HepG2 (cell line): ENCODE data around the gene CXADR. TPM values are rescaled to one million over a fixed set of nuclear protein-coding genes. Genes with fewer than 3 reads are reported as not detected.

Experiments
- AHDC1 ChIP-seq: sonication (generic); formaldehyde crosslinking; IDR thresholded peaks from 2 replicates; pipeline ENCODE4 v1.5.1; 2020; ENCODE audit warnings: mild to moderate bottlenecking, missing genetic modification reagents, borderline replicate concordance
- ATF4 ChIP-seq, 2 experiments: fragments of 450-650 bp in 1 of 2; sonication (generic) in 1 of 2; formaldehyde crosslinking; IDR thresholded peaks; 2 replicates each; pipeline versions ENCODE4 v1.5.0 to v1.8.0; 2020 to 2022; ENCODE audit warnings: mild to moderate bottlenecking in 1 of 2, missing genetic modification reagents in 1 of 2
- CEBPG ChIP-seq: IDR thresholded peaks from 2 replicates; pipeline ENCODE4 v1.6.1; 2016
- GATAD2A ChIP-seq: IDR thresholded peaks from 2 replicates; pipeline ENCODE4 v1.6.1; 2016
- HMG20A ChIP-seq: IDR thresholded peaks from 2 replicates; pipeline ENCODE4 v1.6.1; 2016; ENCODE audit warnings: borderline replicate concordance
- HNF4A ChIP-seq: sonication (generic); formaldehyde crosslinking; IDR thresholded peaks from 2 replicates; pipeline ENCODE4 v1.4.0; 2020; ENCODE audit warnings: missing genetic modification reagents
- HNF4G ChIP-seq, 2 experiments: sonication (generic) in 1 of 2; formaldehyde crosslinking in 1 of 2; IDR thresholded peaks; 2 replicates each; pipeline versions ENCODE4 v1.4.0 to v1.6.1; 2011 to 2020; ENCODE audit warnings: borderline replicate concordance in 2 of 2, low read depth in 2 of 2, mild to moderate bottlenecking in 2 of 2, low read length in 1 of 2, missing genetic modification reagents in 1 of 2, moderate library complexity in 1 of 2
- HNRNPK ChIP-seq: fragments of 200-400 bp; formaldehyde crosslinking; IDR thresholded peaks from 2 replicates; pipeline ENCODE4 v1.6.1; 2018; ENCODE audit warnings: low read length, low read depth, moderate library complexity, mild to moderate bottlenecking; ENCODE audit not compliant: poor library complexity, severe bottlenecking
- ISX ChIP-seq: sonication (generic); formaldehyde crosslinking; conservative IDR thresholded peaks from 2 replicates; pipeline ENCODE4 v1.5.0; 2020; ENCODE audit warnings: missing genetic modification reagents
- KDM6A ChIP-seq: IDR thresholded peaks from 2 replicates; pipeline ENCODE4 v1.6.1; 2016; ENCODE audit warnings: low read depth
- RARA ChIP-seq: IDR thresholded peaks from 2 replicates; pipeline ENCODE4 v1.6.1; 2016; ENCODE audit warnings: missing genetic modification reagents, missing compliant biosample characterization
- RFX1 ChIP-seq: fragments of 450-650 bp; IDR thresholded peaks from 2 replicates; pipeline ENCODE4 v1.6.1; 2017
- SOX13 ChIP-seq, 3 experiments: fragments of 450-650 bp in 1 of 3; sonication (generic) in 1 of 3; formaldehyde crosslinking in 1 of 3; IDR thresholded peaks in 2 of 3; conservative IDR thresholded peaks in 1 of 3; 2 replicates each; pipeline versions ENCODE4 v1.5.0 to v1.6.1; 2016 to 2020; ENCODE audit warnings: antibody characterized with exemption in 1 of 3, mild to moderate bottlenecking in 1 of 3, missing compliant biosample characterization in 1 of 3, missing genetic modification reagents in 1 of 3, moderate library complexity in 1 of 3
- ZBTB7A ChIP-seq: sonication (generic); formaldehyde crosslinking; IDR thresholded peaks from 2 replicates; pipeline ENCODE4 v1.8.0; 2022; ENCODE audit warnings: mild to moderate bottlenecking, missing genetic modification reagents
- ZFP37 ChIP-seq: sonication (generic); formaldehyde crosslinking; IDR thresholded peaks from 2 replicates; pipeline ENCODE4 v1.4.0; 2020; ENCODE audit warnings: missing genetic modification reagents, borderline replicate concordance
- ZMYM3 ChIP-seq: sonication (generic); formaldehyde crosslinking; IDR thresholded peaks from 2 replicates; pipeline ENCODE4 v1.5.1; 2020; ENCODE audit warnings: mild to moderate bottlenecking, missing genetic modification reagents
- ZNF34 ChIP-seq: sonication (generic); formaldehyde crosslinking; IDR thresholded peaks from 2 replicates; pipeline ENCODE4 v1.4.0; 2020; ENCODE audit warnings: mild to moderate bottlenecking, missing genetic modification reagents, borderline replicate concordance
- ZNF576 ChIP-seq: sonication (generic); formaldehyde crosslinking; IDR thresholded peaks from 2 replicates; pipeline ENCODE4 v1.4.0; 2020; ENCODE audit warnings: mild to moderate bottlenecking, missing genetic modification reagents
- ZNF589 ChIP-seq: sonication (generic); formaldehyde crosslinking; conservative IDR thresholded peaks from 2 replicates; pipeline ENCODE4 v1.8.0; 2022; ENCODE audit warnings: mild to moderate bottlenecking, moderate library complexity, missing genetic modification reagents
- ZNF713 ChIP-seq: sonication (generic); formaldehyde crosslinking; IDR thresholded peaks from 2 replicates; pipeline ENCODE4 v1.4.0; 2020; ENCODE audit warnings: mild to moderate bottlenecking, missing genetic modification reagents
- ZNF770 ChIP-seq: sonication (generic); formaldehyde crosslinking; IDR thresholded peaks from 2 replicates; pipeline ENCODE4 v1.5.0; 2020; ENCODE audit warnings: mild to moderate bottlenecking, missing genetic modification reagents
- ZSCAN21 ChIP-seq: sonication (generic); formaldehyde crosslinking; IDR thresholded peaks from 2 replicates; pipeline ENCODE4 v1.8.0; 2022; ENCODE audit warnings: mild to moderate bottlenecking, missing genetic modification reagents, moderate library complexity, borderline replicate concordance
- ZSCAN29 ChIP-seq: sonication (generic); formaldehyde crosslinking; conservative IDR thresholded peaks from 2 replicates; pipeline ENCODE4 v1.4.0; 2020; ENCODE audit warnings: mild to moderate bottlenecking, missing genetic modification reagents
- polyA plus RNA-seq, 8 experiments: library from polyadenylated mRNA; depleted of rRNA in 3 of 8; stranded (reverse) in 7 of 8; unstranded in 1 of 8; fragments of >200 nt; fragmentation: Illumina TruSeq in 4 of 8; extraction: Trizol in 4 of 8; gene quantifications; 2 replicates each; pipeline versions ENCODE4 v1.2.1 to v1.2.3, GENCODE V29; 2011 to 2016; ENCODE audit warnings: low read depth in 4 of 8, missing spikeins in 1 of 8, mixed read lengths in 1 of 8; ENCODE audit not compliant: insufficient read depth in 1 of 8
- total RNA-seq, 5 experiments: library from RNA; depleted of rRNA; stranded (reverse); fragments of >200 nt; fragmentation: Illumina TruSeq; extraction: Trizol; gene quantifications; 2 replicates each; pipeline ENCODE4 v1.2.3, GENCODE V29; 2016; ENCODE audit warnings: low read depth in 1 of 5

CXADR gene
- total and polyA plus RNA-seq, 2 of the 13 experiments (the other 11 are each of a cell fraction or from before 2014, with no cell fraction given): 86.8 to 110 TPM

- TF ChIP-seq HNF4G (IDR thresholded peaks at IDR 0.05; ENCODE audit: borderline replicate concordance, low read depth, low read length): no peak
- no peak for TF ChIP-seq HNF4G (CRISPR knock-in tag; IDR thresholded peaks at IDR 0.05; ENCODE audit: borderline replicate concordance, low read depth)
- TF ChIP-seq RARA (CRISPR knock-in tag): peak; percentile 64
- TF ChIP-seq ZNF34 (CRISPR knock-in tag): no peak
- TF ChIP-seq ZMYM3 (CRISPR knock-in tag): peak; percentile 74
- no peak for TF ChIP-seq ATF4 (CRISPR knock-in tag; IDR thresholded peaks at IDR 0.05)
- TF ChIP-seq RFX1: no peak
- no peak for TF ChIP-seq SOX13 (IDR thresholded peaks at IDR 0.05)
- peak in 1 of 2 experiments; percentile 14; a peak in 1 of 4 replicates for TF ChIP-seq SOX13 (CRISPR knock-in tag; conservative IDR thresholded peaks at IDR 0.05 in 1 of 2, IDR thresholded peaks at IDR 0.05 in 1 of 2)
- TF ChIP-seq ZSCAN21: no peak
- TF ChIP-seq CEBPG (CRISPR knock-in tag): peak; percentile 75
- no peak for TF ChIP-seq ZNF576 (CRISPR knock-in tag)
- TF ChIP-seq ZFP37 (CRISPR knock-in tag): no peak
- 0 out of 2 replicates have a peak, but pooled peaks have one; percentile 17 for TF ChIP-seq AHDC1
- TF ChIP-seq ZBTB7A (CRISPR knock-in tag): no peak
- TF ChIP-seq GATAD2A: peak; percentile 50
- TF ChIP-seq HNF4A: peak; percentile 22; the same call in 1 of the 2 replicates
- TF ChIP-seq HNRNPK: no peak
- TF ChIP-seq ZSCAN29 (CRISPR knock-in tag): no peak
- no peak for TF ChIP-seq KDM6A
- TF ChIP-seq ZNF589 (CRISPR knock-in tag): no peak
- no peak for TF ChIP-seq HMG20A
- TF ChIP-seq ZNF713 (CRISPR knock-in tag): no peak
- TF ChIP-seq ZNF770 (CRISPR knock-in tag): peak; percentile 96
- no peak for TF ChIP-seq ISX
Observed at GRCh38 chr21:17524635-17525034, 11.8 kb downstream of the CXADR start (continued).
